Measurements from ENCODE around the gene CABCOCO1.

Gene CABCOCO1

GRCh38 chr10:61752111-61753011 lies 89.6 kb downstream of the CABCOCO1 start:
- peak; percentile 66 for ATAC-seq

GRCh38 chr10:61753453-61753852 lies 90.7 kb downstream of the CABCOCO1 start:
- no peak for ATAC-seq
- TF ChIP-seq CREB5 (CRISPR knock-in tag; IDR thresholded peaks at IDR 0.05; ENCODE audit: low read depth) (no peak), ARNTL (CRISPR knock-in tag; IDR thresholded peaks at IDR 0.05; ENCODE audit: borderline replicate concordance, low read depth) (no peak), OSR1 (CRISPR knock-in tag; IDR thresholded peaks at IDR 0.05) (no peak), ZC3H10 (CRISPR knock-in tag; IDR thresholded peaks at IDR 0.05) (no peak), ZNF8 (CRISPR knock-in tag; IDR thresholded peaks at IDR 0.05) (no peak), POU6F1 (CRISPR knock-in tag; IDR thresholded peaks at IDR 0.05; ENCODE audit: borderline replicate concordance, low read depth) (no peak), ZFP30 (CRISPR knock-in tag; IDR thresholded peaks at IDR 0.05) (no peak), RARB (CRISPR knock-in tag; IDR thresholded peaks at IDR 0.05) (no peak), ISL1 (CRISPR knock-in tag; IDR thresholded peaks at IDR 0.05) (no peak), CSDC2 (CRISPR knock-in tag; IDR thresholded peaks at IDR 0.05) (no peak), PATZ1 (CRISPR knock-in tag; IDR thresholded peaks at IDR 0.05; ENCODE audit: borderline replicate concordance) (no peak), TOX (CRISPR knock-in tag; IDR thresholded peaks at IDR 0.05; ENCODE audit: borderline replicate concordance) (no peak), GLIS3 (CRISPR knock-in tag; IDR thresholded peaks at IDR 0.05) (no peak), ZNF565 (CRISPR knock-in tag; conservative IDR thresholded peaks at IDR 0.05; ENCODE audit: low read depth) (no peak), ZFP3 (CRISPR knock-in tag; IDR thresholded peaks at IDR 0.05) (no peak), SNAI2 (CRISPR knock-in tag; IDR thresholded peaks at IDR 0.05) (no peak), BACH2 (CRISPR knock-in tag; IDR thresholded peaks at IDR 0.05; ENCODE audit: borderline replicate concordance) (no peak), CSRNP3 (CRISPR knock-in tag; IDR thresholded peaks at IDR 0.05) (no peak)

More at GRCh38 chr10:61752111-61753011, 89.6 kb downstream of the CABCOCO1 start:
- TF ChIP-seq CSDC2 (CRISPR knock-in tag; IDR thresholded peaks at IDR 0.05) (no peak), ESRRG (CRISPR knock-in tag; IDR thresholded peaks at IDR 0.05) (no peak), ISL1 (CRISPR knock-in tag; IDR thresholded peaks at IDR 0.05) (no peak), ZNF8 (CRISPR knock-in tag; IDR thresholded peaks at IDR 0.05) (no peak), CSRNP3 (CRISPR knock-in tag; IDR thresholded peaks at IDR 0.05) (no peak)

- ATAC-seq = no peak
- TF ChIP-seq ARNTL (CRISPR knock-in tag; IDR thresholded peaks at IDR 0.05; ENCODE audit: borderline replicate concordance, low read depth) (no peak), RARB (CRISPR knock-in tag; IDR thresholded peaks at IDR 0.05) (no peak), TCF4 (CRISPR knock-in tag; IDR thresholded peaks at IDR 0.05; ENCODE audit: borderline replicate concordance) (no peak), ZFP30 (CRISPR knock-in tag; IDR thresholded peaks at IDR 0.05) (no peak), POU6F1 (CRISPR knock-in tag; IDR thresholded peaks at IDR 0.05; ENCODE audit: borderline replicate concordance, low read depth) (no peak)
Observed at GRCh38 chr10:61754587-61755550, 92.1 kb downstream of the CABCOCO1 start.

All from SK-N-SH treated with all-trans-retinoic acid at 6 μM for 48 hours (cell line).